NCI-H2171 (cell line): ENCODE data around the gene RNASE12.
"Not testable (repeated sequence)": the region's sequence is repeated elsewhere in the genome, so short reads cannot be mapped to it uniquely, and the experiment has no call there.

Experiments
- DNase-seq: peaks from one replicate; lab custom pipeline; 2025; lab: John Stamatoyannopoulos, UW

The RNASE12 gene

DNA sequence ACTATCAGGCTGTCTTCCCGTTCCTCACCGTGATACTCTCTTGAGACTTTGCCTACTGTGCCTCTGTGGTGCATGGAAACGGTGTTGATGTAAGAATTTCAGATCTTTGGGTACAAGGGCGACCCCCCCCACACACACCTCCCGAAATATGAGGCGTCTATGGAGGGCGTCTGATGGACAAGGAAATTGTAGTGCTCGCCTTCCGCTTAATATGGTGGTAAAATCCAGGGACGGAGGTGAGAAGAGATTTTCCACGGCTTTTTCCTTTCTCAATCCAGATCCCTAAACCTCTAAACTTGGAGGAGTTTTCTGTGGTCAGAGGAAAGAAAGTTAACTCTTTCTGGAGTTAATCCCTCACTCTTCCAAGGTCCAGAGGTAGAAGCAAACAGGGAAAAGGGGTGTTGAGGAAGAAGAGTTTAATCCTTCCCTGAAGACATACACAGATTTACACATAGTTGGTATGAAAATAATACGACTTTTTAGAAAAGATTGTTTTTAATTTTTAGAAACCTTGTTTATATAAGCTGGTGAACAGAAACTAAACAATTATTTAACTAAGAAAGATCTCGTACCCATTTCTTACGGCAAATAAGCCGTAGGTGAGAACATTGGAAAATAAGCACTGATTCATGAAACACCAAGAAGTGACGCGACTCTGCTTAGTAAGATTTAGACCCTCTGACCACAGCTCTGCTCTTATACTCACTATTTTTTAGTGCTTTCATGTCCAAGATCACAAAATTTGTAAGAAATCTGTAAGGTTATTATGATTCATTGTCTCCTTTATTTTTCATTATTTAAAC is 23.1 kb upstream of the RNASE12 start:
- DNase-seq, result peak; percentile 35

- peak; percentile 97 for DNase-seq
These were observed 22.2 kb upstream of the RNASE12 start for GRCh38 chr14:20613094-20614037.

- DNase-seq, result no peak
These were observed 21.2 kb upstream of the RNASE12 start for GRCh38 chr14:20612403-20612802.

- no peak for DNase-seq
These were observed 20.1 kb upstream of the RNASE12 start for GRCh38 chr14:20611277-20611676.

- DNase-seq, result peak; percentile 86
These were observed 19.0 kb upstream of the RNASE12 start for GRCh38 chr14:20610002-20610765.

GRCh38 chr14:20609215-20610001 is 18.2 kb upstream of the RNASE12 start:
- DNase-seq, result peak; percentile 92

DNA sequence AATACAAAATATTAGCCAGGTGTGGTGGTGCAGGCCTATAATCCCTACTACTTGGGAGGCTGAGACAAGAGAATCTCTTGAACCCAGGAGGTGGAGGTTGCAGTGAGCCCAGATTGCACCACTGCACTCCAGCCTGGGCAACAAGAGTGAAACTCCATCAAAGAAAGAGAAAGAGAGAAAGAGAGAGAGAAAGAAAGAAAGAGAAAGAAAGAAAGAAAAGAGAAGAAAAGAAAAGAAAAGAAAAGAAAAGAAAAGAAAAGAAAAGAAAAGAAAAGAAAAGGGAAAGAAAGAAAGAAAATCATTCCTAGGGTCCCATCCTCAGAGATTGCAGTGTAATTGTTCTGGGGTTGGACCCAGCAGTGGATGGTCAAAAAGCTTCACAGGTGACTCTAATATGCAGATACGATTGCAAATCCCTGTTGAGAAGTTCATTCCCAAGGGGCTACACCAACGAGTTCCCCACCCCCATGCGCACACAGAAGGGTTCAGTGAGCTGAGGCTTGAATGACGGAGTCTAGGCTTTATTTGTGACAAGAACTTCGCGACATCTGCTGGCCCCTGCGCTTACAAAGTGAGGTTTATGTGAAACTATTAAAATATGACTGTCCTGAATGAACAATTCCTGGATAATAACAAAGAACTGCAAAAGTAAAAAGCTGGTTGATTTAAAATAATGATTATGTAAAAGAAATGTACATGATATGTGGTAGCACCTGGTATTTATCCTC is 17.4 kb upstream of the RNASE12 start:
- DNase-seq, result no peak

DNA sequence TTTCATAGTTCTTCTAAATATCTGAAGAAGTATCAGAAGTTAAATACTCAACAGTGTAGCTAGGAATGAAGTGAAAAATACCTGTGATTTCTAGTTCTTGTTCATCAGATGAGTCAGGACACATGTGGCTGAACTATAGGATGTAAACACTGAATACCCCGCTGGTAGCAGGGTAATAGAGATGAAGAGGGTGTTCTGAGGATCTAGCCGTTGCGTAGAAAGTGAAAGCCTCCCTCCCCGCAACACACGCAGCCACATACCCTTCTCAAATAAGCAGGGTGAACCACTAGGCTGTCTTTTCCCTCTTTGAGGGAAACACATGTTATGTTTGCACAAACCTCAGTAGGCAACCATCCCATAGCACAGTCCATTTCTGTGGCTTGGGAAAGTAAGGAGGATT is 16.4 kb upstream of the RNASE12 start:
- DNase-seq, result no peak

GRCh38 chr14:20606902-20607242 is 15.7 kb upstream of the RNASE12 start:
- no peak for DNase-seq

- no peak for DNase-seq
These were observed 15.2 kb upstream of the RNASE12 start for GRCh38 chr14:20606190-20606901.

- DNase-seq, result peak; percentile 58
These were observed 12.9 kb upstream of the RNASE12 start for GRCh38 chr14:20603813-20604690.

- no peak for DNase-seq
These were observed 11.4 kb upstream of the RNASE12 start for GRCh38 chr14:20602583-20602982.

GRCh38 chr14:20601522-20601921 is 10.3 kb upstream of the RNASE12 start:
- no peak for DNase-seq

DNA sequence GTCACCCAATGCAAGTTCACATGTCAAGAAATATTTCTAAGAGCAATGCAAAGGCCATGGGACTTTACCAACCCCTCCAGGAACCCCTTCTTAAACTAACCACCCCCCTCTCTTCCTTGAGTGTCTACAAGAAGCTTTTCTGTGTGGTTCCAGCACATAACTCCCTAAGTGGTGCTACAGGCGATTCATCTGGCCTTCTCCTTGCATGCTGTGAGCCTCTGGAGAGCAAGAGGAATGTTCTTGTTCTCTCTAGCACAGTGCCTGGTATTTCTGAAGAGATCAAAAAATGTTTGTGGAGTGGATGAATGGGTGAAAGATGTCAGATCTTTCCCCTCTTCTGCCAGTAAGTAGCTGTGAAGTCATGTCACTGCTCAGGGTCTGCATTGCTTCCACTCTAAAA is 5.9 kb upstream of the RNASE12 start:
- no peak for DNase-seq

GRCh38 chr14:20595726-20596125 is 4.5 kb upstream of the RNASE12 start:
- DNase-seq, result not testable (repeated sequence)

GRCh38 chr14:20592574-20592973 is 1.4 kb upstream of the RNASE12 start:
- no peak for DNase-seq

DNA sequence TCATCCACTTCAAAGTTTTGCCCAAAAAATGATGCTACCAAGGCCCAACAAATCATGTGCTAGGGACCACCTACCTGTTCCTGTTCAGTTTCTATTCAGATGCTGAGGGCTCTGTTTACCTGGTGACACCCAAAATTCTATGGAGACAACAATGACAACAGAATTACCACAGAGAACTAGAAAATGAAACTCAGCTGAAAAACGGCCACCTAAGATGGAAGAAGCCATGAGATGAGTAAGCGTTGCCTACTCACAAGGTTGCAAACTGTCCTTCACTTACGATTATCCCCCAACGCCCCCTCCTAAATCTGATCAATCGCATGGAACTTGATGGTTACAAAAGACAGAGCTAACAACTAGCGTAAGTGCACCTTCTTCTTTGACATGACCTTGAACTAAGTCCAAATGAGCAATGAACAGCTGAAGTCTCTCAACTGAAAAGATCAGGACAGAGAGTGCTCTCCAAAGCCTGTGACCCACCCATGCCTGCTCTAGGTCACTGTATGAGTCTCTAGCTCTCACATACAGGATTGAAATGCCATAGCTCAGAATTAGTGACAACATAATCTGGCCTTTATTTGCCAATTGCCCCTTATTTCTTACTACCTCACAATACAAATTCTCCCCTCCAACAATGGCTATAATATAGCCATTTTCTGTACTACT is 3.6 kb downstream of the RNASE12 start, which contains the start of gene RNASE11:
RNASE11 (minus strand) TSS at position 513 of the 666 bp plus-strand sequence.
- DNase-seq, result no peak

DNA sequence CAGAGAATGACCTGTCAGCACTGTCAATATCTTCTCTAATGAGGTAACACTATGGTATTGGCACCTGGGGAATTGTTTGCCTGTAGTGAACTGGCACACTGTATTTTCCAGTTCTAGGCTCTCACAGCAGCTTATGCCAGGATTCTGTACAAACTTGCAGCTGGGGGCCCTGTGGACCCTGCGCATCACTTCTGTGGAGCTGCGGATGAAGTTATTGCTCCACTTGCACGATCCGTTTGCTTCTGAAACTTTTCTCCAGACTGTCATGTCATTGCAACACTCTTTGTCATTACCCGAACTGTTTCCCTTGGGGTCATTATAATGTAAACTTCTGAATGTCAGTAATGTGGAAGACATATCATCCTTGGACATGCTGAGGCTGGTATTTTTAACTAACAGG is 7.3 kb downstream of the RNASE12 start:
- no peak for DNase-seq
